Fibroblast of villous mesenchyme (primary cell): Measurements from ENCODE around the gene RASSF10. TPM values are rescaled to one million over a fixed set of nuclear protein-coding genes. Genes with fewer than 3 reads are reported as not detected.

Experiments
- DNase-seq: peaks from one replicate; pipeline ENCODE4 v3.0.0-alpha.2; 2010; ENCODE audit warnings: low read depth
- H3K4me3 ChIP-seq: 2 replicates; pipeline ENCODE4 v1.5.1; 2011; ENCODE audit warnings: low read depth, mild to moderate bottlenecking, low read length
- total RNA-seq: library from RNA; depleted of rRNA; stranded (reverse); fragments of >200 nt; gene quantifications from 2 replicates; pipeline ENCODE4 v1.2.3, GENCODE V29; 2012
- TF ChIP-seq, protein P1 (sequence below): IDR thresholded peaks from 2 replicates; pipeline ENCODE4 v1.5.1; 2012; ENCODE audit warnings: low read depth, mild to moderate bottlenecking, low read length; ENCODE audit not compliant: insufficient read depth

RASSF10 gene
- total RNA-seq: not detected in 2 replicates

DNA sequence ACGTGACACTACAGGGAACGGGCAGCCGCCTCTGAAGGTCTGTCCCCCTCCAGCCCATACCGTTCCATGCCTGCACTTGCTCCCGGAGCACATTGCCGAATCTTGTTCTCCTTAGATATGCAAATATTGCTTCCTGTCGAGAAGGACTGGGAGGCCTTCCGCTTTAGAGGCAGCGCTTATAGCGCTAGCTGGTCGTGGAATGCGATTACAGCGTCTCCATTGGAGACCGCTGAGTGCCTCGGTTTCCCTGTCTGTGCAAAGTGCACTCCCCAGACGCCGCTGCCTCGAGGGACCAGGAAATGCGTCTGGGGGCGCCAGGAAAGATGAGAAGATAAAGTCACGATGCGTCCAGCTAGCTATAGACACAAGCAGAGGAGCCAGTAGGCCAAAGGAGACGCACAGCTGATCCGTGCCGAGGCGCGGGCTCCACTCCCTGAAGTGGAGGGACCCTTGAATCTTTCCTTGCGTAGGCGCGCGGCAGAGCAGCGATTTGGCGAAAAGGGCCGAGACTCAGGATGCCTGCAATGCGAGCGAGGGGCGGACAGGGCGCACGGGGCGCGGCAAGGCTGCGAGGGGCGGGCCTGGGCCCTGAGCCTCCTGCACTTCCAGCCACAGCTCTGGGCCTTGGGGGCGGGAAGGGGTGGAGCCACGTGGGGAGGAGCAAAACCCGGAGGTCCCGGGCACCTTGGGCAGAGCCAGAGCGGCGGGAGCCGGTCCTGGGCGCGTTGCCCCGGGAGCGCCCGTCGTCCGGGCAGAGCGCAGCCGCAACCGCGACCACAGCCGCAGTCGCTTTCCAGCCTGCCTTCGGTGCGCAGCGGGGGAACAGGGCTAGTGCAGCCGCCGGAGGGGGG lies at the start of gene RASSF10:
Gene RASSF10 (plus strand): TSS at position 692 of the 851 bp plus-strand sequence. CDS start 261 bp downstream, outside the sequence.
- TF ChIP-seq, protein P1, sequence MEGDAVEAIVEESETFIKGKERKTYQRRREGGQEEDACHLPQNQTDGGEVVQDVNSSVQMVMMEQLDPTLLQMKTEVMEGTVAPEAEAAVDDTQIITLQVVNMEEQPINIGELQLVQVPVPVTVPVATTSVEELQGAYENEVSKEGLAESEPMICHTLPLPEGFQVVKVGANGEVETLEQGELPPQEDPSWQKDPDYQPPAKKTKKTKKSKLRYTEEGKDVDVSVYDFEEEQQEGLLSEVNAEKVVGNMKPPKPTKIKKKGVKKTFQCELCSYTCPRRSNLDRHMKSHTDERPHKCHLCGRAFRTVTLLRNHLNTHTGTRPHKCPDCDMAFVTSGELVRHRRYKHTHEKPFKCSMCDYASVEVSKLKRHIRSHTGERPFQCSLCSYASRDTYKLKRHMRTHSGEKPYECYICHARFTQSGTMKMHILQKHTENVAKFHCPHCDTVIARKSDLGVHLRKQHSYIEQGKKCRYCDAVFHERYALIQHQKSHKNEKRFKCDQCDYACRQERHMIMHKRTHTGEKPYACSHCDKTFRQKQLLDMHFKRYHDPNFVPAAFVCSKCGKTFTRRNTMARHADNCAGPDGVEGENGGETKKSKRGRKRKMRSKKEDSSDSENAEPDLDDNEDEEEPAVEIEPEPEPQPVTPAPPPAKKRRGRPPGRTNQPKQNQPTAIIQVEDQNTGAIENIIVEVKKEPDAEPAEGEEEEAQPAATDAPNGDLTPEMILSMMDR: no peak
- no peak for DNase-seq
- peak within 1 kb of the TSS; percentile 24 for H3K4me3 ChIP-seq

DNA sequence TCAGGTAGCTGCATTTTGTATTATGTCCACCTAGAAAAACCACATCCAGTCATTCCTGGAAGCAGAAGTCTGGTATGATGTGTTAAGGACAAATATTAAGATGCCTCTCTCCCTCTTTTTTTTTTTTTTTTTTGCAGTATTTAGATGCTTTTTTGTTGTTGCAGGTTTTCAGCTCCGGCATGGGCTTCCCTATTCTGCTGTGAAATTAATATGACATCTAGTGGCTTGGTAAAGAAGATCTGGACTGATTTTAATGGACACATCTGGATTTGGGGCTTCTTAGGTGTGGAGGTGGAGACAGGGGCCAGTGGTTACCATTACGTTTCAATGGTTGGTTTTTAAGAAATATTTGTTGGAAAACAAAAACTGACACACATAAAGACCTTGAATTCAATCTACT lies 47.5 kb upstream of the RASSF10 start:
- H3K4me3 ChIP-seq: no peak overlapping the region
- peak; percentile 30 for DNase-seq
- TF ChIP-seq, protein P1: peak; percentile 18

DNA sequence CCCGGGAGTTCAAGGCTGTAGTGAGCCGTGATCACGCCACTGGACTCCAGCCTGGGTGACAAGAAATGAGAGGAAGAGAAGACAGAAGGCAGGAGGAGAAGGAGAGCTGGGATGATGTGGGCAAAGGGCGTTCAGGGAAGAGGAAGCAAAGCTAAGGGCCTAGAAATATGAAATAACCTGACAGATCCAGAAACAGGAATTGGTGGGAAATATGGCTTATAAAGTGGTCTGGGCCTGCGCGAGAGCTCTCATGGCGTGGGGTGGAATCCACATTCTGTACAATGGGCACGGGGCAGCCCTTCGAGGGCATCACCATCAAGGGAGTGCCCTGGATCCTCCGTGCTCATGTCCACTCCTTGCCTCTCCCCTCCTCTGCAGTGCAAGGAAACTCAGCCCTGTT lies 46.8 kb upstream of the RASSF10 start:
- DNase-seq: no peak
- TF ChIP-seq, protein P1: no peak
- no peak overlapping the region for H3K4me3 ChIP-seq

DNA sequence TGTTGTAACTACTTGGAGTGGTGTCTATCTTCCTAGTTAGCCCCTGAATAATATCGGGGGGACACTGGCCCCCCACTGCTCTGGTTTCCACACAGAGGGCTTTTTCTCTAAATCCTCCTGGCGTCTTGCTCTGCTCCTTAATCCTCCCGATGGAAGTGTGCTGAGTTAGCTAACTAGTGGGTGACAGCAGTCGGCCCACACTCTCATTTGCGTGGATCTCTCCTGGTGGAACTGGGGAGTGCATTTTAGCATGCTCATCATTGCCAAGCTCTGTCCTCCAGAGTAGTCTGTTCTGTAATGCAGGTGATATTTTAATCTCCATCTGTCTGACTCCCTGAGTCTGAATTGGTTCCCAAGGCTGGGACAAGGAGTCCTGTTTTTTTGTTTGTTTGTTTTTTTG lies 46.1 kb upstream of the RASSF10 start:
- no peak for DNase-seq
- TF ChIP-seq, protein P1: no peak
- H3K4me3 ChIP-seq: no peak overlapping the region

DNA sequence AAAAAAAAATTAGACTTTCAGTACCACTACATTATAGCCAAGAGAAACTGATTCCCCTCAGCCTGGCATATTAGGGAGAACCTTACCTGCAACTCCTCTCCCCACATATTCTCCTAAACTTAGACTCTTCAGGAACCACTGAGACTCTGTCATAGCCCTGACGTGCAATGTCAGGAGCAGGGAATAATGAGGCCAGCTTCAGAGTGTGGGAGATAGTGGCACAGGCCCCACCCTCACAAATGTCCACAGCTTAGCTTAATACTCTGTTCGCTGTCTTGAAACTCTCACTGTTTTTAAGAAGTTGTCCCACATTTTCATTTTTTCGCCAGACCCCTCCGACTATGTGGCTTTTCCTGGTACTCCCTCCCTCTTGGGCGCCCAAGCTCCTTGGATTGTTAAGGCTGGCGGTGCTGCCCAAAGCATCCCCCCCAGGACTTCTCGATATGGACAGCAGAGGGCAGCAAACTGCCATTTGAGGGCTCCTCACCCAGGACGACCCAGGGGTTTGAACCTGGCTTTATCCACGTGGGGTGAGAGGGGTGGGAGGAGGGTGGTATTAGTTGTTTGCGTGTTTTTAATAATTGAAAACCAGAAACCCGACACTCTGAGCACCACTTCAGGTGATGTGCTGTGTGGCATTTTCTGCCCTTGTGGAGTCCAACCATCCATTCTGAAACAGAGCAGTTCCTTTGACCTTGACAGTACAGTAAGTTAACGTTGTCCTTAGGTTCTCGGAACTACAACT lies 45.2 kb upstream of the RASSF10 start:
- TF ChIP-seq, protein P1: peak; percentile 94
- peak; percentile 60 for DNase-seq
- no peak overlapping the region for H3K4me3 ChIP-seq

DNA sequence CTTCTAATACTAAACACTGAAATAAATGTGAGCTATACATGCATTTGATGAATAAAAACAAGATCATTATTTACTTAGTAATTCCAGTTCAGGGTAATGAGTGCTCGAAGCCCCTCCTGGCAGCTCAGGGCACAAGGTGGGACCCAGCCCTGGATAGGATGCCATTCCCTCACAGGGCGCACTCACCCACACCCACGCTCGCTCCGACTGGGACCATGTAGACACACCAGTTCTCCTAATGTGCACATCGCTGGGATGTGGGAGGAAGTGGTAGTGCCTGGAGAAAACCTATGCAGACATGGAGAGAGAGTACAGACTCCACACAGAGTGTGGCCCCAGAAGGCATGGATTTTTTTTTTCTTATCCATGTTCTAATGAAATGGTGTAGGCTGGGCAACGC lies 44.5 kb upstream of the RASSF10 start:
- no peak for DNase-seq
- no peak overlapping the region for H3K4me3 ChIP-seq
- TF ChIP-seq, protein P1: no peak
